AG08395 (cell line): ENCODE data around the gene HNF4A.

Experiments used
- DNase-seq: peaks from one replicate; pipeline ENCODE4 v3.0.0; 2012; ENCODE audit warnings: mixed read lengths, low spot score

The HNF4A gene

DNA sequence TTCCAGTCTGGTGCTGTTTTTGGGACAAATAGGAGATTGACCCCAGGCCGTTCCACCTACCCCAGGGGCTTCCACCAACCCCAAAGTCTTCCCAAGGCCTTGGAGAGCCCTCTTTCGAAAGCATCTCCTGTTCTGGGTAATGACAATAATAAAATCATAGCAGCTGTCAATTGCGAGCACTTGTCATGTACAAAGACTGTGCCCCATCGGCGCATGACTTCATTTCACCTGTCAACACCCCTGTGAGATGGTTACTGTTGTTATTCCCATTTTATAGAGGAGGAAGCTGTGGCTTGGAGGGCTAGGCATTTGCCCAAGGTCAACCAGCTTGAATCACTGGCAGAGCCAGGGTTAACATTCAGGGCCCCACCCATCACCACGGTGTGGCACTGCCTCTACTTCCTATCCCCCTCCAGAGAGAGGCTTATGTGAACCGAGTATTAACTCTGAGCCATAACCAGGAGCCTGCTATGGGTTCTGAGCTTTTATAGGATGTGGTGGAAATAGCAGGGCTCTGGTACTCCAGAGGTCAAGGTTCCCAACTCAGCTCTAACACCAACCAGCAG lies 51.2 kb downstream of the HNF4A start:
- no peak for DNase-seq

DNA sequence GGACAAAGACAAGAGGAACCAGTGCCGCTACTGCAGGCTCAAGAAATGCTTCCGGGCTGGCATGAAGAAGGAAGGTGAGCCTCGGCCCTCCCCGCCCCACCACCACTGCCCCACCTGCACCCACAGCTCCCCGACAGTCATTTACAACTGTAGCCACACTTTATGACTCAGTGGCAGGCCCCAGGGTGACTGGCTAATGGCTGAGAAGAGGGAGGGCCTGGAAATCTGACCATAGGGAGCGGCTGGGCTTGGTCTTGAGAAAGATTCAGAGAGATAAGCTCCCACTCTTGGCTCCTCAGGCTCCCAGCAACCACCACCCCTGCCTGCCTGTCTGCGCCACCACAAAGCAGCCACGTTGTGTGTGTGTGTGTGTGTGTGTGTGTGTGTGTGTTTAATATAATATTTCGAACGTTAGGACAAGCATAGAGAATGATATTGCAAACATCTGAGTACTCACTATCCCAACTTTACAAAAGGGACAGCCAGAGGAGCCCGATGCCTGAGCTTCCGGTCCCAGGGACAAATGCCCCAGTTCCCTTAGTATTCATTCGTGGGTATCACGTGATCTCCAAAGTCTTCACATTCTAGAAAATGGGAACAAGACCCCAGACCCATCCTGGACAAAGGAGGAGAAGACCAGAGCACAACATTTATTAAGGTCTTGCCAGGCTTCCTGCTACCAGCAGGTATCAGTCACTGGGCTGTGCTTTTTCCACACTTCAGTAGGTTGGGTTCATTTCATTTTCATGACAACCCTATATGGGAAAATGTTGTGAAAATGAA lies 52.1 kb downstream of the HNF4A start:
- peak; percentile 53 for DNase-seq

- peak; percentile 85 for DNase-seq
Measured at GRCh38 chr20:44409132-44409600, 53.7 kb downstream of the HNF4A start.

- DNase-seq, result no peak
Measured at GRCh38 chr20:44410583-44411019, 55.1 kb downstream of the HNF4A start.

DNA sequence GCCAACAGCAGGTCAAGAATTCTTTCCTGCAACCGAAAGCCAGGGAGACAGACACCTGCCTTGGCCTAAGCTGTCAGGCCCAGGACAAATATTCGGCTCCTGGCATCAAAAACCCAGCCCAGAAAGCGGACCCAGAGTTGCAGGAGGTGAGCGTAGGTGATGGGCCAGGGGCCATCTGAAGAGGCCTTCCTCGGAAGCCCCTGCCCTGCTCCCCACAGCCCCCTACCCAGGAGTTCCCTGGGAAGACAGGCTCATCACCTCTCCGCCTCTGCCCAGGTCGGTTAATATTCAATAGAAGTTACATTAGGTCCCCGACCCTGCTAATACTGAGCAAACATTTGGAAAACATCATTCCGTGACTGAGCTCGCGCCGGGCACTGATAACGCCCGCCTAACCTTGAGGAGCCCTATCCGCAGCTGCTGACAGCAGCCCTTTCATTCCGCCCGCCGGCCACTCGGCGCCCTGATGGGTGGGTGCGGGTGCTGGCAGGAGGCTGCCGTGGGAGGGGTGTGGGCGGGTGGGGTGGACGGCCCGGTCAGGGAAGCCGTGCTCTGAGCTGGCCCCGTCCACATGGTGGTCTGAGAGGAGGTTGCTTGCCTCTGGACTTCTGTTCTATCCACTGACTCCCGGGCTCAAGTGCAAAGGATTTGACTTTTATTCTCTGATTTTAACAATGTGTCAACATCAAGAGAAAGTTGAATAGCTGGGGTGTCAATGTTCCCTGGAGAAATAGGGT lies 55.7 kb downstream of the HNF4A start:
- no peak for DNase-seq

DNA sequence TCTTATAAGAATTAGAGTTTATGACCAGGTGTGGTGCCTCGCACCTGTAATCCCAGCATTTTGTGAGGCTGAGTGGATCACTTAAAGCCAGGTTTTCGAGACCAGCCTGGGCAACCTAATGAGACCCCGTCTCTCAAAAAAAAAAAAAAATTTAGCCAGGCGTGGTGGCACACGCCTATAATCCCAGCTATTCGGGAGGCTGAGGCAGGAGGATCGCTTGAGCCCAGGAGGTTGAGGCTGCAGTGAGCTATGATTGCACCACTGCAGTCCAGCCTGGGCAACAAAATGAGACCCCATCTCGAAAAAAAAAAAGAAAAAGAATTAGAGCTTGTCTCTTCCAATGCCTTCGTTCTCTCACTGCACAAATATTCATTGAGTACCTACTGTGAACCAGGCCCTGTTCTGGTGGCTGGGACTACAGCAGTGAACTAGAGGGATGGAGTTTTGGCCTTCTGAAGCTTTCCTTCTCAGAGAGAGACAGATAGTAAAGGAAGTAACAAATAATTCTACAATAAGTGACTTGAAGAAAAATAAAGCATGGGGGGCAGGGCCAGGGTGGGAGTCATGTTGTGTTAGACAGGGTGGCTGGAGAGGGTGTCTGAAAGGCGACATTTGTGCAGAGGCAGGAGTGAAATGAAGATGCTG lies 56.4 kb downstream of the HNF4A start:
- DNase-seq, result no peak

GRCh38 chr20:44412402-44413144 lies 57.1 kb downstream of the HNF4A start:
- DNase-seq, result no peak

GRCh38 chr20:44413575-44414345 lies 58.3 kb downstream of the HNF4A start:
- DNase-seq, result no peak

GRCh38 chr20:44414346-44414714 lies 58.8 kb downstream of the HNF4A start:
- no peak for DNase-seq

DNA sequence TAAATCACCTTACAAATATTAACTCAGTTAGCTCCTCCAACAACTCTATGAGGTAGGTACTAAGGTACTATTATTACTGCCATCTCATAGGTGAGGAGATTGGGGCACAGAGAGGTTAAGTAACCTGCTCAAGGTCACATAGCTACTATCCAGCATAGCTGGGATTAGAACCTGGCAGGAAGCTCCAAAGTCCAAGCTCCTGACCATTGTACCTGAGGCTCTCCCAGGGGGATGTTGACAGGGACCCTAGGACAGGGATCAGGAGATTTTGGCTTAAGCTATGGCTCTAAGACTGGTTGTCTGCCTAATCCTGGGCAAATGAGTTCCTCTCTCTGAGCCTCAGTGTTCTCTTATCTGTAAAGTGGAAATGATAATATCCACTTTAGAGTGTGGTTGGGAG lies 59.3 kb downstream of the HNF4A start:
- no peak for DNase-seq

DNA sequence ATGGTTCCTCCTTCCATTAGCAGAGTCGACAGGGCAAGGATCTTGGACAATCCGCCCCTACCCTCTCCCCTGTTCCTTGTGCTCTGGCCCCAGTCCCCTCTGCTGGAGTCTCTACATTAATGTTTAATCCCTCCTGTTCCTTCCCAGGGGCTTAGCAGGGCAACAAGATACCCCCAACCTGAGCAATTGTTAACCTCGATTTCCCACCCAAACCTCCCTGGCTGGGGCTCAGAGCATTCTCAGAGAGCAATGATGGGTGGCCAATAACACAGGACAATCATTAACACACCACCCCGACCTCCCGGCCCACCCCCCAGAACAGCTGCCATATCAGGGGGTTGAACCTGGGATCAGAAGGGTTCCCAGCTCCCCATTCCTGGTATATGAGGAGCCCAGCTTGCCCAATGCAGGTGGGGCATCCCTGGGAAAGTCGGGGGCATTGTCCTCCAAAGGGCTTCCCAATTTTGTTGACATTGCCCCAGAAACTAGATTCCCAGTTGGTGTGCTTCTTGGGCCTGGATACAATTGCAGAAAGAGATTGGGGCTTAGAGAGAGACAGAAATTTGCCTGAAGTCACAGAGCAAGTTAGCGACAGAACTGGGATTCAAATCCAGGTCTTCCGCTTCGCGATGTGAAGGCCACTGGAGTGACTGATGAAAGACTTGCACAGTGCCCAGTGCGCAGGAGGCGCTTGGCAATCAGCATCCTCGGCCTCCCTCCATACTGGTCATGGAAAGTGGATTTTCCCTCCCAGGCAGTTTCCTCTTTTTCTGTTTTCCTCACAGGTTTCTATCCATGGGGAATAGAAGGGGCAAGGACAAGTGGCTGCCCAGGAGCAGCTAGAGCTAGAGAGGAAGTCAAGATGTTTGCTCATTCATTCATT lies 60.6 kb downstream of the HNF4A start:
- DNase-seq, result no peak

GRCh38 chr20:44418069-44418905 lies 62.8 kb downstream of the HNF4A start:
- no peak for DNase-seq

GRCh38 chr20:44419131-44419844 lies 63.8 kb downstream of the HNF4A start:
- no peak for DNase-seq

DNA sequence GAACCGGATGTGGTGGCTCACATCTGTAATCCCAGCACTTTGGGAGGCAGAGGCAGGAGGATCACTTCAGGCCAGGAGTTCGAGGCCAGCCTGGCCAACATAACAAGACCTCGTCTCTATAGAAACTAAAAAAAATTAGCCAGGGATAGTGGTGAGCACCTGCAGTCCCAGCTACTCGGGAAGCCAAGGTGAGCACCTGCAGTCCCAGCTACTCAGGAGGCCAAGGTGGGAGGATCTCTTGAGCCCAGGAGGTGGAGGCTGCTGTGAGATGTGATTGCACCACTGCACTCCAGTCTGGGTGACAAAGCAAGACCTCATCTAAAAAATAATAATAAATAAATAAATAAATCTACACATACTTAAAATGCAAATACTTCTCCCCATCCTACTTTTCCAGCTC lies 65.0 kb downstream of the HNF4A start:
- no peak for DNase-seq

- DNase-seq, result peak; percentile 31
Measured at GRCh38 chr20:44422083-44422482, 66.6 kb downstream of the HNF4A start.

DNA sequence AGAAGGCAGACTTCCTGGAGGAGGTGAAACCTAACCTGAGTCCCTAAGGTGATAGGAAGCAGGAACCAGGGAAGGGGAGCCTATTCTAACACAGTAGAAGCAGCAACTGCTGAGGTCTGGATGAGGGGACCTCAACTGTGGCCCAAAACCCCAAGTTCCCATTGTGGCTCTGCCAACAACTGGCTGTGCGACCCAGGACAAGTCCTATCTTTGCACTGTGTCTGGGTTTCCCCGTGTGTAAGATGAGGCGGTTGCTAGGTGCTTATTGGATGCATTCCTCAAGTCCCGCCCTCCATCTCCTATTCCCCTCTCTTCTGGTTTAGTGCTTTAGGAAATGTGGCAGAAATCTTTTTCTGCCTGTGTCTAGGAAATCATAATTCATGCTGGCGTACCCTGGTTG lies 68.0 kb downstream of the HNF4A start:
- DNase-seq, result no peak

DNA sequence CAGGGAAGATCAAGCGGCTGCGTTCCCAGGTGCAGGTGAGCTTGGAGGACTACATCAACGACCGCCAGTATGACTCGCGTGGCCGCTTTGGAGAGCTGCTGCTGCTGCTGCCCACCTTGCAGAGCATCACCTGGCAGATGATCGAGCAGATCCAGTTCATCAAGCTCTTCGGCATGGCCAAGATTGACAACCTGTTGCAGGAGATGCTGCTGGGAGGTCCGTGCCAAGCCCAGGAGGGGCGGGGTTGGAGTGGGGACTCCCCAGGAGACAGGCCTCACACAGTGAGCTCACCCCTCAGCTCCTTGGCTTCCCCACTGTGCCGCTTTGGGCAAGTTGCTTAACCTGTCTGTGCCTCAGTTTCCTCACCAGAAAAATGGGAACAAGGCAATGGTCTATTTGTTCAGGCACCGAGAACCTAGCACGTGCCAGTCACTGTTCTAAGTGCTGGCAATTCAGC lies 68.6 kb downstream of the HNF4A start:
- DNase-seq, result no peak

GRCh38 chr20:44425923-44426322 lies 70.4 kb downstream of the HNF4A start:
- no peak for DNase-seq
